GM12872 (cell line): ENCODE measurements around the gene PTOV1.

Experiments
- CTCF ChIP-seq: IDR thresholded peaks from 3 replicates; pipeline ENCODE4 v1.5.1; 2011; ENCODE audit warnings: low read depth, mild to moderate bottlenecking, low read length, moderate library complexity; ENCODE audit not compliant: insufficient read depth

Gene PTOV1

GRCh38 chr19:49812452-49812996 is 38.4 kb upstream of the PTOV1 start:
- TF ChIP-seq CTCF, result no peak

DNA sequence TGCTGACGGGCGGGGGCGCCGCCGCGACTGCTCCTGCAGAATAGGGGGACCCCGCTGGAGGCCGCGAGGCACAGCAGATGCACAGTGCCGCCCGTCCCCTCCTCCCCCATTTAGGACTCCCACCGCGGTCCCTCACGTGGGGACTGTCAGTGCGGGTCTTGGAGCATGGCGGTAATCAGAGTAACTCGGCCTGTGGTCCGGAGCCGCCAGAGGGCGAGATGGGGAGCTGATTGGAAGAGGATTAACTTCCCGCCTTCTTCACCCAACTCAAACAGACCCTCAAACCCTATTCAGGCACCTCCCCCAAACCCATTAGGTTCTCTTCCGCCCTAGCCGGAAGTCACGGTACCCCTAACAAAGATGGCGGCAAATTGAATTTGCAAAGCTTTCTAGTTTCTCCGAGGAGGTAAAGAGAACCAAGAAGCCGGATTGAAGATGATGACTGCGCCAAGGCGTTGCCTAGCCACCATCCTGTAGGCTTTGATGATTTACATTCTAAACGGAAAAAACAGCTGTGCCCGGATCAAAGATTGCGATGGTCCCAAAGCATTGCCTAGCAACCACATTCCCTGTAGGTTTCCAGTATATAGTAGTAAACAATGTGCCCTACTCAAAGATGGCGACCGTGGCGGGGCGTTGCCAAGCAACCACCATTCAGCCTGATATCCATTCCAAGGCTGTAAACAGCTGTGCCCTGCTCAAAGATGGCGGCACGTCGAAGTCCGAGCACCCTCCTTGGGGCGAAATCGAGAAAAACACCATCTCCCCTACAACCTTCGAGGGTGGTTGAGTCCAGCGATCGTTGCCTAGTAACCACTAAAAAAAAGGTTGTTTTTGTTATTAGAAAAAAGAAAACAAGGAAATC is 37.7 kb upstream of the PTOV1 start, which contains the start of gene FUZ:
FUZ (minus strand) TSS at position 296 of the 865 bp plus-strand sequence; CDS start at position 110, 186 bp downstream.
- peak; percentile 17; the same call in 1 of the 3 replicates for TF ChIP-seq CTCF

- TF ChIP-seq CTCF, result no peak
Observed at GRCh38 chr19:49814010-49814409, 36.9 kb upstream of the PTOV1 start.

DNA sequence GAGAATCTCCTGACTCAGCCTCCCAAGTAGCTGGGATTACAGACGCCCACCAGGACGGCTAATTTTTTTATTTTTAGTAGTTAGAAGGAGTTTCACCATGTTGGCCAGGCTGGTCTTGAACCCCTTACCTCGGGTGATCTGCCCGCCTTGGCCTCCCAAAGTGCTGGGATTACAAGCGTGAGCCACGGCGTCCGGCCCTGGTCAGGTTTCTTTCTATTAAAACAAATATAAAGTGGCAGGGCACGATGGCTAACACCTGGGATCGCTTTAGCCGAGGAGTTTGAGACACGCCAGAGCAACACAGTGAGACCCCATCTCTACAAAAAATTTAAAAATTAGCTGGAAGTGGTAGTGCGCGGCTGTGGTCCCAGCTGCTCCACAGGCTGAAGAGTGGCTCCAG is 34.4 kb upstream of the PTOV1 start:
- no peak for TF ChIP-seq CTCF

DNA sequence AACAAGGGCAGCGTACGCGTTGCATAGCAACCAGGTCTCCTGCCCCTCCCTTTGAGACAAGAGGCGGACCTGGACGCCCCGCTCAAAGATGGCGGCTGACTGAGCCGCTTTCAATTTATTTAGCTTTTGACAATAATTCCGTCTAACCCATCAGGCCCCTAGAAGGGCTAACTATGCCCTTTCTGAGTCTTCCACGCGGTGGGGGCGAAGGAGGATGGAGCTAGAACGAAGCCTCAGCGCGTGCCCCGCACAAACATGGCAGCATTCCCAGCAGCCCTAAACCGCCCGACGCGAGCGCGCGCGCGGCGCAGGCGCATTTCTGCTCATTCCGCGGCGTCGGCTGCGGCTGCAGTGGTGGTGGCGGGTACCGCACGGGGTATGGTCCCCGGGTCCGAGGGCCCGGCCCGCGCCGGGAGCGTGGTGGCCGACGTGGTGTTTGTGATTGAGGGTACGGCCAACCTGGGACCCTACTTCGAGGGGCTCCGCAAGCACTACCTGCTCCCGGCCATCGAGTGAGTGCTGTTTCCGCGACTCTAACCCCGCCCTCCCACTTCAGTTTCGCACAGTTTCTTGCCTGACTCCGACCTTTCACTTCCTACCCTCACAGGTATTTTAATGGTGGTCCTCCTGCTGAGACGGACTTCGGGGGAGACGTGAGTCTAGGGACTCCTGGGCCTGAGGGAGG is 32.9 kb upstream of the PTOV1 start, which contains the start of gene MED25:
MED25 (plus strand) TSS at position 326 of the 685 bp plus-strand sequence; CDS start at position 379, 53 bp downstream.
- peak; percentile 14; the same call in 1 of the 3 replicates for TF ChIP-seq CTCF

GRCh38 chr19:49818649-49819370 is 32.1 kb upstream of the PTOV1 start:
- no peak for TF ChIP-seq CTCF
